Uterus (tissue), 2 donors: ENCODE measurements around the gene NRXN3.

ENCODE experiments used
- CTCF ChIP-seq, 4 experiments: fragments of 200-600 bp in 2 of 4; fragments of 450-650 bp in 2 of 4; sonication (generic) in 2 of 4; IDR thresholded peaks; one replicate each; pipeline ENCODE4 v1.5.1; 2016 to 2019; ENCODE audit warnings: antibody characterized with exemption in 4 of 4, mild to moderate bottlenecking in 2 of 4, moderate library complexity in 1 of 4
- POLR2A ChIP-seq, 2 donors: fragments of 450-650 bp; IDR thresholded peaks; one replicate each; pipeline ENCODE4 v1.6.1; 2016; ENCODE audit warnings: antibody characterized with exemption in 2 of 2, mild to moderate bottlenecking in 1 of 2, moderate library complexity in 1 of 2

GRCh38 chr14:79730953-79731352 is 1560.8 kb downstream of the NRXN3 start:
- no peak for TF ChIP-seq CTCF (IDR thresholded peaks at IDR 0.05)
- no peak for TF ChIP-seq POLR2A (IDR thresholded peaks at IDR 0.05)
